HCT116 (cell line): ENCODE measurements around the gene C3orf22. TPM values are rescaled to one million over a fixed set of nuclear protein-coding genes. Genes with fewer than 3 reads are reported as not detected.

Experiments
- ATAC-seq: fragments of 200-7000 bp; cut with Tn5 transposase; 2 replicates; pipeline ENCODE4 v1.9.1; 2020; ENCODE audit warnings: mild to moderate bottlenecking, moderate library complexity
- BruUV-seq: library from RNA; stranded (reverse); fragments of 400-500 nt; replicated peaks from 2 replicates; lab custom pipeline; 2021; lab: Mats Ljungman, UMichigan
- CTCF ChIA-PET: fragments of 300-600 bp; sonication (Branson Sonifier 250); formaldehyde crosslinking; loops from one replicate; lab custom pipeline; 2021; ENCODE audit warnings: antibody characterized with exemption; lab: Charles Lee
- POLR2A ChIA-PET: fragments of 300-600, 350-600 bp; sonication (Branson Sonifier 250); formaldehyde crosslinking; loops from one replicate; lab custom pipeline; 2021; ENCODE audit warnings: antibody characterized with exemption; lab: Charles Lee
- RAD21 ChIA-PET, 2 experiments: fragments of 300-600 bp; sonication (Branson Sonifier 250); formaldehyde crosslinking; loops; one replicate each; lab custom pipeline; 2023; ENCODE audit warnings: low total read pairs in 2 of 2; ENCODE audit not compliant: uncharacterized antibody in 2 of 2, unreplicated experiment in 2 of 2, low non-redundant PET in 1 of 2; lab: Charles Lee
- DNase-seq: peaks from one replicate; pipeline ENCODE4 v3.0.0-alpha.2; 2010; ENCODE audit warnings: low read depth, low spot score
- H2AFZ ChIP-seq: fragments of 200-600 bp; shearing (Covaris generic), sonication (generic); 2 replicates; pipeline ENCODE4 v1.6.1; 2017; ENCODE audit warnings: low read depth, mixed run types, mixed read lengths, antibody characterized with exemption, low read length; ENCODE audit not compliant: poor library complexity, severe bottlenecking
- H3K27ac ChIP-seq: 2 replicates; pipeline ENCODE4 v1.5.1; 2012; ENCODE audit warnings: low read depth, low read length
- H3K27me3 ChIP-seq: fragments of 200-600 bp; sonication (generic); 2 replicates; pipeline ENCODE4 v1.6.1; 2016; ENCODE audit warnings: mixed run types, low read length, mixed read lengths; ENCODE audit not compliant: insufficient read depth
- H3K36me3 ChIP-seq, 2 experiments: fragments of 200-500 bp in 1 of 2; fragments of 200-600 bp in 1 of 2; sonication (Bioruptor generic) in 1 of 2; sonication (generic) in 1 of 2; 2 replicates each; pipeline versions ENCODE4 v1.5.1 to v1.6.1; 2014 to 2016; ENCODE audit warnings: low read length in 2 of 2, inconsistent platforms in 1 of 2, mixed read lengths in 1 of 2, mixed run types in 1 of 2; ENCODE audit not compliant: insufficient read depth in 2 of 2, control insufficient read depth in 1 of 2
- H3K4me1 ChIP-seq, 2 experiments: fragments of 200-600 bp in 1 of 2; sonication (generic) in 1 of 2; 2 replicates each; pipeline versions ENCODE4 v1.5.1 to v1.6.1; 2012 to 2017; ENCODE audit warnings: low read length in 2 of 2, inconsistent platforms in 1 of 2, mild to moderate bottlenecking in 1 of 2, mixed read lengths in 1 of 2, mixed run types in 1 of 2, moderate library complexity in 1 of 2; ENCODE audit not compliant: insufficient read depth in 2 of 2, control insufficient read depth in 1 of 2
- H3K4me2 ChIP-seq: fragments of 200-600 bp; sonication (generic); 2 replicates; pipeline ENCODE4 v1.6.1; 2017; ENCODE audit warnings: mixed run types, low read length, mixed read lengths
- H3K4me3 ChIP-seq, 2 experiments: fragments of 200-600 bp in 1 of 2; sonication (generic) in 1 of 2; replicated peaks in 1 of 2; 2 replicates each; pipeline ENCODE4 v1.5.1; 2011 to 2016; ENCODE audit warnings: low read length in 2 of 2, control low read depth in 1 of 2, low read depth in 1 of 2, mild to moderate bottlenecking in 1 of 2, mixed read lengths in 1 of 2, mixed run types in 1 of 2
- H3K79me2 ChIP-seq: fragments of 200-600 bp; sonication (generic); 2 replicates; pipeline ENCODE4 v1.6.1; 2017; ENCODE audit warnings: mild to moderate bottlenecking, mixed run types, low read length, moderate library complexity, mixed read lengths; ENCODE audit not compliant: insufficient read depth
- H3K9ac ChIP-seq: fragments of 200-600 bp; sonication (generic); 2 replicates; pipeline ENCODE4 v1.6.1; 2016; ENCODE audit warnings: low read length, mixed read lengths
- H3K9me2 ChIP-seq: fragments of 200-600 bp; sonication (generic), shearing (Covaris generic); 2 replicates; pipeline ENCODE4 v1.6.1; 2017; ENCODE audit warnings: mixed run types, mild to moderate bottlenecking, moderate library complexity; ENCODE audit not compliant: insufficient read depth
- H3K9me3 ChIP-seq, 2 experiments: fragments of 200-500 bp in 1 of 2; fragments of 200-600 bp in 1 of 2; sonication (Bioruptor generic) in 1 of 2; sonication (generic) in 1 of 2; 2 replicates each; pipeline ENCODE4 v1.6.1; 2014 to 2017; ENCODE audit warnings: low read length in 2 of 2, mixed read lengths in 2 of 2, inconsistent platforms in 1 of 2, low read depth in 1 of 2, mild to moderate bottlenecking in 1 of 2, mixed run types in 1 of 2, moderate library complexity in 1 of 2; ENCODE audit not compliant: control insufficient read depth in 1 of 2, insufficient read depth in 1 of 2
- H4K20me1 ChIP-seq: fragments of 200-600 bp; sonication (generic), shearing (Covaris generic); 2 replicates; pipeline ENCODE4 v1.6.1; 2017; ENCODE audit warnings: mixed run types, mild to moderate bottlenecking, moderate library complexity; ENCODE audit not compliant: insufficient read depth
- CBX3 ChIP-seq: IDR thresholded peaks from 2 replicates; pipeline ENCODE4 v1.6.1; 2012; ENCODE audit warnings: low read depth
- CEBPB ChIP-seq: IDR thresholded peaks from 2 replicates; pipeline ENCODE4 v1.6.1; 2012; ENCODE audit warnings: low read depth
- EGR1 ChIP-seq: IDR thresholded peaks from 2 replicates; pipeline ENCODE4 v1.6.1; 2012; ENCODE audit warnings: low read depth
- ELF1 ChIP-seq: IDR thresholded peaks from 2 replicates; pipeline ENCODE4 v1.6.1; 2012; ENCODE audit warnings: low read depth, borderline replicate concordance
- EZH2 ChIP-seq: fragments of 200-600 bp; sonication (generic); IDR thresholded peaks from 2 replicates; pipeline ENCODE4 v1.6.1; 2017; ENCODE audit warnings: antibody characterized with exemption, mixed run types
- EZH2phosphoT487 ChIP-seq: fragments of 200-600 bp; IDR thresholded peaks from 2 replicates; pipeline ENCODE4 v1.6.1; 2018; ENCODE audit warnings: antibody characterized with exemption, borderline replicate concordance
- JUND ChIP-seq: IDR thresholded peaks from 2 replicates; pipeline ENCODE4 v1.6.1; 2012
- POLR2AphosphoS5 ChIP-seq: IDR thresholded peaks from 2 replicates; pipeline ENCODE4 v1.6.1; 2011; ENCODE audit warnings: mild to moderate bottlenecking, low read depth, low read length, moderate library complexity
- RAD21 ChIP-seq: IDR thresholded peaks from 2 replicates; pipeline ENCODE4 v1.6.1; 2012; ENCODE audit warnings: low read depth, mild to moderate bottlenecking
- SIN3A ChIP-seq: IDR thresholded peaks from 2 replicates; pipeline ENCODE4 v1.6.1; 2012; ENCODE audit warnings: low read depth
- SP1 ChIP-seq: IDR thresholded peaks from 2 replicates; pipeline ENCODE4 v1.6.1; 2012; ENCODE audit warnings: low read depth
- SRF ChIP-seq: IDR thresholded peaks from 2 replicates; pipeline ENCODE4 v1.6.1; 2012; ENCODE audit warnings: low read depth
- TCF7L2 ChIP-seq: IDR thresholded peaks from 2 replicates; pipeline ENCODE4 v1.7.0; 2011; ENCODE audit warnings: borderline replicate concordance, inconsistent platforms; ENCODE audit not compliant: insufficient read depth, insufficient read length; ENCODE audit errors: extremely low read depth
- YY1 ChIP-seq: IDR thresholded peaks from 2 replicates; pipeline ENCODE4 v1.6.1; 2011; ENCODE audit warnings: low read length, low read depth, moderate library complexity, mild to moderate bottlenecking; ENCODE audit not compliant: insufficient replicate concordance; ENCODE audit errors: extremely low read depth
- ZFX ChIP-seq: fragments of 450-650 bp; IDR thresholded peaks from 2 replicates; pipeline ENCODE4 v1.6.1; 2017
- intact Hi-C: fragments of 100-400 bp; cut with micrococcal nuclease; formaldehyde crosslinking; loops from 2 replicates; pipeline ENCODE4 v1.10.0; 2022
- total RNA-seq: library from RNA; stranded (reverse); gene quantifications from one replicate; pipeline ENCODE4 v1.2.1, GENCODE V29; 2021; ENCODE audit not compliant: unreplicated experiment
- TF ChIP-seq, protein P1 (sequence below), 3 experiments: fragments of 200-600 bp in 1 of 3; sonication (generic) in 1 of 3; IDR thresholded peaks in 2 of 3; conservative IDR thresholded peaks in 1 of 3; 2 replicates each; pipeline ENCODE4 v1.5.1; 2012 to 2017; ENCODE audit warnings: low read depth in 2 of 3, low read length in 2 of 3, antibody characterized with exemption in 1 of 3, borderline replicate concordance in 1 of 3, control low read depth in 1 of 3, mild to moderate bottlenecking in 1 of 3, mixed read lengths in 1 of 3, mixed run types in 1 of 3, moderate library complexity in 1 of 3; ENCODE audit not compliant: insufficient read depth in 1 of 3
- TF ChIP-seq, protein P2 (sequence below): IDR thresholded peaks from 2 replicates; pipeline ENCODE4 v1.6.1; 2012
- TF ChIP-seq, protein P3 (sequence below): IDR thresholded peaks from 2 replicates; pipeline ENCODE4 v1.6.1; 2011; ENCODE audit warnings: mild to moderate bottlenecking, low read length, moderate library complexity; ENCODE audit not compliant: insufficient replicate concordance; ENCODE audit errors: extremely low read depth
- TF ChIP-seq, protein P4 (sequence below): IDR thresholded peaks from 2 replicates; pipeline ENCODE4 v1.6.1; 2012

C3orf22 gene
- total RNA-seq, 1 experiment from 2014 or later: not detected

DNA sequence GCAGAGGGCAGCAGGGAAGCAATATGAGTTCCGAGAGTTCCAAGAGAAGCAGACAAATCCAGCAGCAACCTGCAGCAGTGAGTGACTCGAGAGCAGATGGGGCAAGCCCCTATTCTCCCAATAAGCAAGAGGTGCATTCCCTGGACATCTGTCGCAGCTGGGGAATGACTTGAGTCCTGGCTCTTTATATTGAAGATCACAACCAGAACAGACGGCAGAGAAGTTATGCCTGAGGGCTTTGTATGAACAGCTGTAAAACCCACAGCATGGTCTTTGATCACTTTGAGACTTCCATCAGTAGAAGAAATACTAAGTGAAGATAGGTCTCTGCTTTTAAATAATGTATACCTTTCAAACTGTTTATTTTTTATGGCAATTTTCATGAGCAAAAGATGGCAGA is 23.6 kb upstream of the C3orf22 start:
- intact Hi-C loops: no loop called here
- H3K9ac ChIP-seq: no peak overlapping the region
- no peaks in the 10 kb centered on the region for H3K9me3 ChIP-seq
- TF ChIP-seq EZH2 (no peak), ZFX (no peak), YY1 (no peak), ELF1 (no peak), EZH2phosphoT487 (no peak), POLR2AphosphoS5 (no peak), SIN3A (no peak), EGR1 (no peak), JUND (no peak), SP1 (no peak), CBX3 (no peak), RAD21 (no peak), TCF7L2 (no peak), SRF (no peak), CEBPB (no peak)
- TF ChIP-seq, protein P1, sequence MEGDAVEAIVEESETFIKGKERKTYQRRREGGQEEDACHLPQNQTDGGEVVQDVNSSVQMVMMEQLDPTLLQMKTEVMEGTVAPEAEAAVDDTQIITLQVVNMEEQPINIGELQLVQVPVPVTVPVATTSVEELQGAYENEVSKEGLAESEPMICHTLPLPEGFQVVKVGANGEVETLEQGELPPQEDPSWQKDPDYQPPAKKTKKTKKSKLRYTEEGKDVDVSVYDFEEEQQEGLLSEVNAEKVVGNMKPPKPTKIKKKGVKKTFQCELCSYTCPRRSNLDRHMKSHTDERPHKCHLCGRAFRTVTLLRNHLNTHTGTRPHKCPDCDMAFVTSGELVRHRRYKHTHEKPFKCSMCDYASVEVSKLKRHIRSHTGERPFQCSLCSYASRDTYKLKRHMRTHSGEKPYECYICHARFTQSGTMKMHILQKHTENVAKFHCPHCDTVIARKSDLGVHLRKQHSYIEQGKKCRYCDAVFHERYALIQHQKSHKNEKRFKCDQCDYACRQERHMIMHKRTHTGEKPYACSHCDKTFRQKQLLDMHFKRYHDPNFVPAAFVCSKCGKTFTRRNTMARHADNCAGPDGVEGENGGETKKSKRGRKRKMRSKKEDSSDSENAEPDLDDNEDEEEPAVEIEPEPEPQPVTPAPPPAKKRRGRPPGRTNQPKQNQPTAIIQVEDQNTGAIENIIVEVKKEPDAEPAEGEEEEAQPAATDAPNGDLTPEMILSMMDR (IDR thresholded peaks at IDR 0.05 in 2 of 3, conservative IDR thresholded peaks at IDR 0.05 in 1 of 3; ENCODE audit: borderline replicate concordance in 1 of 3, insufficient read depth in 1 of 3, low read depth in 2 of 3, low read length in 2 of 3): no peak
- TF ChIP-seq, protein P2, sequence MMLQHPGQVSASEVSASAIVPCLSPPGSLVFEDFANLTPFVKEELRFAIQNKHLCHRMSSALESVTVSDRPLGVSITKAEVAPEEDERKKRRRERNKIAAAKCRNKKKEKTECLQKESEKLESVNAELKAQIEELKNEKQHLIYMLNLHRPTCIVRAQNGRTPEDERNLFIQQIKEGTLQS: no peak
- TF ChIP-seq, protein P3, sequence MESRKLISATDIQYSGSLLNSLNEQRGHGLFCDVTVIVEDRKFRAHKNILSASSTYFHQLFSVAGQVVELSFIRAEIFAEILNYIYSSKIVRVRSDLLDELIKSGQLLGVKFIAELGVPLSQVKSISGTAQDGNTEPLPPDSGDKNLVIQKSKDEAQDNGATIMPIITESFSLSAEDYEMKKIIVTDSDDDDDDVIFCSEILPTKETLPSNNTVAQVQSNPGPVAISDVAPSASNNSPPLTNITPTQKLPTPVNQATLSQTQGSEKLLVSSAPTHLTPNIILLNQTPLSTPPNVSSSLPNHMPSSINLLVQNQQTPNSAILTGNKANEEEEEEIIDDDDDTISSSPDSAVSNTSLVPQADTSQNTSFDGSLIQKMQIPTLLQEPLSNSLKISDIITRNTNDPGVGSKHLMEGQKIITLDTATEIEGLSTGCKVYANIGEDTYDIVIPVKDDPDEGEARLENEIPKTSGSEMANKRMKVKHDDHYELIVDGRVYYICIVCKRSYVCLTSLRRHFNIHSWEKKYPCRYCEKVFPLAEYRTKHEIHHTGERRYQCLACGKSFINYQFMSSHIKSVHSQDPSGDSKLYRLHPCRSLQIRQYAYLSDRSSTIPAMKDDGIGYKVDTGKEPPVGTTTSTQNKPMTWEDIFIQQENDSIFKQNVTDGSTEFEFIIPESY: no peak
- TF ChIP-seq, protein P4, sequence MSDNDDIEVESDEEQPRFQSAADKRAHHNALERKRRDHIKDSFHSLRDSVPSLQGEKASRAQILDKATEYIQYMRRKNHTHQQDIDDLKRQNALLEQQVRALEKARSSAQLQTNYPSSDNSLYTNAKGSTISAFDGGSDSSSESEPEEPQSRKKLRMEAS: no peak
- DNase-seq (no peak), ATAC-seq (no peak)
- no peak overlapping the region for H3K27ac ChIP-seq
- H3K4me3 ChIP-seq: no peak overlapping the region
- BruUV-seq: no TSS peak
- ChIA-PET RAD21 (no interaction called here), POLR2A (no interaction called here), CTCF (no interaction called here)
- no peak overlapping the region for H3K4me2 ChIP-seq
- no peaks in the 10 kb centered on the region for H3K27me3 ChIP-seq
- no peaks in the 10 kb centered on the region for H4K20me1 ChIP-seq
- H3K9me2 ChIP-seq: no peaks in the 10 kb centered on the region
- no peaks in the 10 kb centered on the region for H3K36me3 ChIP-seq
- H3K79me2 ChIP-seq: no peaks in the 10 kb centered on the region
- no peaks in the 10 kb centered on the region for H3K4me1 ChIP-seq
- no peak overlapping the region for H2AFZ ChIP-seq
